Right ventricle myocardium inferior (tissue), 1 donor: Measurements from ENCODE around the gene TAC1. TPM values are rescaled to one million over a fixed set of nuclear protein-coding genes. Genes with fewer than 3 reads are reported as not detected.

ENCODE experiments used
- total RNA-seq: library from RNA; stranded (reverse); fragmentation: NEBNext Ultra II Directional; extraction: Animal tissue kit (Norgen Biotek cat#: 25700); gene quantifications from one replicate; pipeline ENCODE4 v1.2.1, GENCODE V29; 2021
- donor health status: DM: no; HTN: yes; CAD: no; lungs with severe emphysema.

Gene TAC1
- total RNA-seq, 1 donor from 2014 or later = not detected

Other genes starting within 250 kb of the TAC1 start
- gene ASNS, start 140.3 kb downstream of the TAC1 start, total RNA-seq = 6.7 TPM